Prostate gland (tissue), 2 donors: ENCODE measurements around the gene CA12. TPM values are rescaled to one million over a fixed set of nuclear protein-coding genes. Genes with fewer than 3 reads are reported as not detected.

Experiments used
- DNase-seq: peaks from one replicate; pipeline ENCODE4 v3.0.0-alpha.2; 2019; ENCODE audit warnings: low spot score
- H3K27ac ChIP-seq, 2 donors: fragments of 200-600 bp; sonication (generic); 2 replicates each; pipeline ENCODE4 v1.5.1; 2017 to 2019
- H3K27me3 ChIP-seq: fragments of 200-600 bp; sonication (generic); replicated peaks from 2 replicates; pipeline ENCODE4 v1.5.1; 2019; ENCODE audit not compliant: insufficient read depth
- H3K36me3 ChIP-seq, 2 donors: fragments of 200-600 bp; sonication (generic); 1 replicate in 1 of 2; 2 replicates in 1 of 2; pipeline versions ENCODE4 v1.5.1 to v1.8.1; 2017 to 2019
- H3K4me1 ChIP-seq: fragments of 200-600 bp; sonication (generic); replicated peaks from 2 replicates; pipeline ENCODE4 v1.5.1; 2019
- H3K4me3 ChIP-seq, 2 donors: fragments of 200-600 bp; sonication (generic); 2 replicates each; pipeline ENCODE4 v1.5.1; 2017 to 2019
- H3K9me3 ChIP-seq: fragments of 200-600 bp; sonication (generic); 2 replicates; pipeline ENCODE4 v1.5.1; 2017
- POLR2A ChIP-seq: fragments of 450-650 bp; IDR thresholded peaks from one replicate; pipeline ENCODE4 v1.6.1; 2016; ENCODE audit warnings: antibody characterized with exemption, mild to moderate bottlenecking
- POLR2AphosphoS5 ChIP-seq: sonication (generic); formaldehyde crosslinking; IDR thresholded peaks from one replicate; pipeline ENCODE4 v1.6.1; 2017; ENCODE audit warnings: antibody characterized with exemption
- WGBS: methylation state at CpG from one replicate; pipeline ENCODE4 v1.1.5; 2018; 5-methylcytosine and 5-hydroxymethylcytosine counted together
- intact Hi-C: fragments of 100-400 bp; cut with DNase I; formaldehyde crosslinking; loops from one replicate; pipeline ENCODE4 v1.14.2; 2022
- total RNA-seq, 2 donors: library from RNA; depleted of rRNA; stranded (reverse); fragments of >200 nt; gene quantifications; one replicate each; pipeline ENCODE4 v1.1.0, GENCODE V29; 2016
- TF ChIP-seq, protein P1 (sequence below), 4 experiments: fragments of 200-600 bp in 2 of 4; fragments of 450-650 bp in 2 of 4; sonication (generic) in 2 of 4; IDR thresholded peaks; 1 replicate in 3 of 4; 2 replicates in 1 of 4; pipeline ENCODE4 v1.5.1; 2016 to 2019; ENCODE audit warnings: antibody characterized with exemption in 4 of 4, mild to moderate bottlenecking in 2 of 4, moderate library complexity in 2 of 4

Gene CA12
- total RNA-seq, 2 donors from 2014 or later = 3.0 to 9.5 TPM

DNA sequence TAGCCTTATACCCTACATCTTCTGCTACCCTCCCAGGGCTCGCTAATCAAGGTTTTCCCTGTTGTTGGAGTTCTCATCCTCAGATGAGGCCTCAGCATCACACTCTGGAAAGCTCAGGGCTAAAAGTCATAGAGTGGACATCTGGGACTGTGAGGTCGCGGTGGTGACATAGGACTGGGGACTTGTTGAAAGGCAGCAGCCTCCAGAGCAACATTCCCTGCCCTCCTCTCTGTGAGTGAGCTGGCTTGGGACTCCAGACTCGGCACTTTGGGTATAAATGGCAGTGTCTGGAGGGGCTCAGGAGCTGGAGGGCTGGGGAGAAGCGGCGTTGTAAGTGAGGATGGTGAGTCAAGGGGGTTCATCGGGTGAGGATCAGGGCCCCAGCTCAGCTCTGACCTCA is 2.7 kb downstream of the CA12 start:
- no peaks in the 10 kb centered on the region for H3K27me3 ChIP-seq
- peaks cover 3% of the 10 kb centered on the region for H3K4me1 ChIP-seq
- H3K36me3 ChIP-seq = no peaks in the 10 kb centered on the region
- no peaks in the 10 kb centered on the region for H3K9me3 ChIP-seq
- TF ChIP-seq, protein P1, sequence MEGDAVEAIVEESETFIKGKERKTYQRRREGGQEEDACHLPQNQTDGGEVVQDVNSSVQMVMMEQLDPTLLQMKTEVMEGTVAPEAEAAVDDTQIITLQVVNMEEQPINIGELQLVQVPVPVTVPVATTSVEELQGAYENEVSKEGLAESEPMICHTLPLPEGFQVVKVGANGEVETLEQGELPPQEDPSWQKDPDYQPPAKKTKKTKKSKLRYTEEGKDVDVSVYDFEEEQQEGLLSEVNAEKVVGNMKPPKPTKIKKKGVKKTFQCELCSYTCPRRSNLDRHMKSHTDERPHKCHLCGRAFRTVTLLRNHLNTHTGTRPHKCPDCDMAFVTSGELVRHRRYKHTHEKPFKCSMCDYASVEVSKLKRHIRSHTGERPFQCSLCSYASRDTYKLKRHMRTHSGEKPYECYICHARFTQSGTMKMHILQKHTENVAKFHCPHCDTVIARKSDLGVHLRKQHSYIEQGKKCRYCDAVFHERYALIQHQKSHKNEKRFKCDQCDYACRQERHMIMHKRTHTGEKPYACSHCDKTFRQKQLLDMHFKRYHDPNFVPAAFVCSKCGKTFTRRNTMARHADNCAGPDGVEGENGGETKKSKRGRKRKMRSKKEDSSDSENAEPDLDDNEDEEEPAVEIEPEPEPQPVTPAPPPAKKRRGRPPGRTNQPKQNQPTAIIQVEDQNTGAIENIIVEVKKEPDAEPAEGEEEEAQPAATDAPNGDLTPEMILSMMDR (IDR thresholded peaks at IDR 0.05) = no peak
- TF ChIP-seq POLR2A (no peak), POLR2AphosphoS5 (no peak)
- DNase-seq = no peak
- no peak overlapping the region for H3K27ac ChIP-seq
- no peak overlapping the region for H3K4me3 ChIP-seq
- intact Hi-C loops = no loop called here
- WGBS = 94% methylated on average over 7 of the region's 7 CpGs

DNA sequence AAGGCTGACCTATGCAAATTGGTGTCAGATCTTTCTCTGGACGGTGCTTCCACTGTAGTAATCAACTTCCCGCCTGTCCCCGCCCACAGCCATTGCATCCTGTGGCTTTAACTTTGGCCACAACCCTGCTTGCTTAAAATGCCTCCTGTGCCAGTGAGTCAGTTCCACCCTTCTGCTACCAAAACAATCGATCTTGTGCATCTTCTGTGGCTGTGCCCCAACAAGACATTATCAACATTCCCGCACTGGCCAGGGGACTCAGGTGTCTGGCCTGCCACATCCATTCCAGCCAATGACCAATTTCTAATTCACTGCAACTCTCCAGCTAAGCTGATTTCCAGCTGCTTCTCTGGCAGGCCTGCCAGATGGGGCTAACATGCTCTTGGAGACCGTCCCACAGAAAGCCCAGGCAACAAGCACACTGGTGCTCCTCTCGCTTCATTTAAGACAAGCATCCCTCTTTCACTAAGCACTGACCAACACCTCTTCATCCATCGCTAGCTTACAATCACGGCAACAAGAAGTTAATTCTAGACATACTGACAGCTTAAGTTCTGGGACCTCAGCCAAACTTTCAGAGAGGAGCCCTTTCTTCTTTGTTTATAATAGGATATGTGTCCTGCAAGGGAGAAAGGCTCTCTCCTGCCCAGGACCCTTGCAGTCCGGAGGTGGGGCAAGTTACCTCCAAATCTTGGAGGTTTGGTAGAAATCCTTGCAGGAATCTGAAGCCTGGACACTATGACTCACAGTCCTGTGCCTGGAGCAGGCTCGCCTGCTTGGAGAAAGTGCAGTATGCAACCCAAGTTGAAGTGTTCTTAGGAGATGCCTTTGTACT is 6.7 kb downstream of the CA12 start:
- Histone ChIP-seq H3K36me3 (no peaks in the 10 kb centered on the region), H3K4me1 (peaks cover 3% of the 10 kb centered on the region), H3K27me3 (no peaks in the 10 kb centered on the region), H3K4me3 (no peak overlapping the region), H3K9me3 (no peaks in the 10 kb centered on the region), H3K27ac (peak overlapping the region in 1 of 2 donors; percentile 8)
- intact Hi-C loops = no loop called here
- no peak for TF ChIP-seq POLR2AphosphoS5
- TF ChIP-seq POLR2A = no peak
- TF ChIP-seq, protein P1 (IDR thresholded peaks at IDR 0.05) = no peak
- DNase-seq = no peak
- WGBS = 39% methylated on average over 11 of the region's 11 CpGs

DNA sequence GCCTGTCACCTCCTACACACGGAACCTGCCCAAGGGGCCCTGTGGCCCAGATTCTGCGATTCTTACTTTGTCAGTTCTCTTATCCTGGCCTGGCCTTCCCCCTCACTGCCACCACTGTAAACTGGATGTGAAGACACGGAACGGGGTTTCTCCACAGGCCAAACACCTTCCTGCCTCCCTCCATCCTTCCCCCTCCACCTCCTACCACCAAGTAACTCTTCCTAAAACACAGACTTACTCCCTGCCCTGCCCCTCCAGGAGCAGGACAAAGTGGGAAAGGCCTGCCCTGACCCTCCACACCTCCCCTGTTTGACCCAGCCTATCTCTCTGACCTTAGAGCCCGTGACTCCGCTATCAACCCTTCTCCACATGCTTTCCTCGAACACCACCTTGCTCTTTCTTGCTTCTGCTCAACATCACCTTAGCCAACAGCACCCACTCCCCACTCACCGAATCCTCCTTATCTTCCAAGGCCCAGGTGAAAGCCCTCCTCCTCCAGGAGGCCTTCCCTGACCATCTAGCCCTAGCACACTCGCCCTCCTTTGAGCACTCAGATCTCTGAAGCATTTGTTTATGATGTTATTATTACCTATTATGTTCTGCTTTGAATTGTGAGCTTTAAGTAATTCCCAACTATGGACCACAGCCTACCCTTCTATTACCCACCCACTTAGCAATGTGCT is 7.6 kb downstream of the CA12 start:
- no peak overlapping the region for H3K4me3 ChIP-seq
- peak overlapping the region in 1 of 2 donors; percentile 8 for H3K27ac ChIP-seq
- no peak for TF ChIP-seq POLR2AphosphoS5
- TF ChIP-seq, protein P1 (IDR thresholded peaks at IDR 0.05) = no peak
- TF ChIP-seq POLR2A = no peak
- no peaks in the 10 kb centered on the region for H3K36me3 ChIP-seq
- peaks cover 3% of the 10 kb centered on the region for H3K4me1 ChIP-seq
- no peaks in the 10 kb centered on the region for H3K9me3 ChIP-seq
- no peak for DNase-seq
- WGBS = 96% methylated on average over 9 of the region's 9 CpGs
- no peaks in the 10 kb centered on the region for H3K27me3 ChIP-seq
- intact Hi-C loops = no loop called here

DNA sequence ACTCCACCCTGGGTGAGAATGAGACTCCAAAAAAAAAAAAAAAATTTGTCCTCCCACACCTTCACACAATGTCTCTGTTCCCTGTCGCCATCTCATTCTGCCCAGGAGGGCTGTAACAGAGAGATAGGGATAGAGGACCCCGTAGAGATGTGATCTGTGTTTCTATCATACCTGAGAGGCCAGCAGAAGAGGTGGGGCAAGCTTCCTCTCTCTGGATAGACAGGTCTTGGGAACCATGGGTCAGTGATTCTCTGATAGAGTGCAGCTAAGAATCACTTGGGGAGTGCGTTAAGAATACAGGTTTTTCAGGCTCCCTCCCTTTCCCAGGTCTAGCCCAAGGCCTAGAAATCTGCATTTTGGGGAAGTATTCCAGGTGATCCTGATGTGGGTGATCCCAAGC is 8.3 kb downstream of the CA12 start:
- H3K27ac ChIP-seq = no peak overlapping the region
- H3K4me1 ChIP-seq = peaks cover 3% of the 10 kb centered on the region

DNA sequence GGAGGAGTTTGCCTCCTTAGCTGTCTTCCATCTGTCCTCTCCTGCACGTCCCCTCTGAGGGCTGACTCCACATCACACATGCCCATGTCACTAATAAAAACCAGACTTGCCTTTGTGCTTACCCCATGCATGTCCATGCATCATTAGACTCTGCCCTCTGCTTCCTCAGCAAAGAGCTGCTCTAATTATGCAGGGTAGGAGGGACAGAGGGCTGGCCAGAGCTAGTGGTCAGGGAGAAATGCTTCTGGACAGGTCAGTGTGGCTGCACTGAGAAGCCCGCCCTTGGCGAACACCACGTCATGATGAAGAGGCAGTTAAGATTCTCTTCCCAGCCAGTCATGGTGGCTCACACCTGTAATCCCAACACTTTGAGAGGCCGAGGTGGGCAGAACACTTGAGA is 8.9 kb downstream of the CA12 start:
- Histone ChIP-seq H3K36me3 (no peaks in the 10 kb centered on the region), H3K27me3 (no peaks in the 10 kb centered on the region), H3K27ac (no peak overlapping the region), H3K4me3 (no peak overlapping the region), H3K4me1 (peaks cover 3% of the 10 kb centered on the region), H3K9me3 (no peaks in the 10 kb centered on the region)
- TF ChIP-seq, protein P1 (IDR thresholded peaks at IDR 0.05) = no peak
- TF ChIP-seq POLR2AphosphoS5 (no peak), POLR2A (no peak)
- intact Hi-C loops = no loop called here
- 89% methylated on average over 5 of the region's 5 CpGs for WGBS
- no peak for DNase-seq

More for the DNA sequence above, 8.3 kb downstream of the CA12 start:
- no peak for DNase-seq
- 89% methylated on average over 3 of the region's 3 CpGs for WGBS
- Histone ChIP-seq H3K36me3 (no peaks in the 10 kb centered on the region), H3K9me3 (no peaks in the 10 kb centered on the region), H3K27me3 (no peaks in the 10 kb centered on the region), H3K4me3 (no peak overlapping the region)
- no peak for TF ChIP-seq POLR2A
- intact Hi-C loops = no loop called here
